Stimulated activated CD4-positive, alpha-beta T cell treated with anti-CD3 and anti-CD28 coated beads, Interleukin-1b, Interleukin-23, amount 100 ng/mL, for 1 hour (primary cell): Measurements from ENCODE around the gene RASL10B.
A peak's percentile ranks its signal among the peaks of the same experiment; 100 is the strongest.
"Not testable (repeated sequence)": the region's sequence is repeated elsewhere in the genome, so short reads cannot be mapped to it uniquely, and the experiment has no call there.

Source experiments
- DNase-seq, 2 donors: peaks; one replicate each; pipeline ENCODE4 v3.0.0-alpha.2; 2020; ENCODE audit warnings: low read depth in 2 of 2

Gene RASL10B, protein sequence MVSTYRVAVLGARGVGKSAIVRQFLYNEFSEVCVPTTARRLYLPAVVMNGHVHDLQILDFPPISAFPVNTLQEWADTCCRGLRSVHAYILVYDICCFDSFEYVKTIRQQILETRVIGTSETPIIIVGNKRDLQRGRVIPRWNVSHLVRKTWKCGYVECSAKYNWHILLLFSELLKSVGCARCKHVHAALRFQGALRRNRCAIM

DNA sequence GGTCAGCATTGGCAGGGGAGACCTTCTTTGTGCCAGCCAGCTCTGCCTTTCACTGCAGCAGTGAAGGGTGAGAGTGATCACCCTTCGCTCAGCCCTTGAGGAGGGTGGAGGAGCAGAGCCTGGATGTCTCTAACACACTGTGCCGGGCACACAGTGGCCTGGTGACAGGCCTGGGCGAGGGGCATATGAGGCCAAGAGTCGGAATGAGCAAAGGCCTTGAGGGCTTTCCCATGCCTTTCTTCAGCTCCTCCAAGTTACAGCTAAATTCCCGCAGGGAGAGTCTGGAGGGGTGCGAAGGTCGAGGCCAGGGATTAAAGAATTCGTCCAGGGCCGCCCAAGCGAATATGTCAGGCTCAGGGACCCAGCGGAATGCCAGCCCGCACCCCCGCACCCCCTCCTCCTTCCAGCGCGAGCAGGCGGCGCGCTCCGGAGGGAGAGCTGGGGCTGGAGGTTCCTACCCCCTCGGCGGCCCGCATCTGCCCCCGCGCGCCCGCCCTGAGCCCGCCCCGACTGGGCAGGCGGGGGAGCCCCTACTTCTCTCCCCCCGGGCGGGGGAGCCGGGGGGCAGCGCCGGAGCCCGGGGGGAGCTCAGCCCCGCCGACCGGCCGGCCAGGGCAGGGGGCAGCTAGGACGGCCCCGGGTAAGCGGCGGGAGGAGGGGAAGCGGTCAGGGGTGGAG is at the start of gene RASL10B:
Gene RASL10B (plus strand): TSS at position 401 of the 678 bp plus-strand sequence. CDS start 3,546 bp downstream, outside the sequence.
- DNase-seq, result peak in 1 of 2 donors; percentile 35

DNA sequence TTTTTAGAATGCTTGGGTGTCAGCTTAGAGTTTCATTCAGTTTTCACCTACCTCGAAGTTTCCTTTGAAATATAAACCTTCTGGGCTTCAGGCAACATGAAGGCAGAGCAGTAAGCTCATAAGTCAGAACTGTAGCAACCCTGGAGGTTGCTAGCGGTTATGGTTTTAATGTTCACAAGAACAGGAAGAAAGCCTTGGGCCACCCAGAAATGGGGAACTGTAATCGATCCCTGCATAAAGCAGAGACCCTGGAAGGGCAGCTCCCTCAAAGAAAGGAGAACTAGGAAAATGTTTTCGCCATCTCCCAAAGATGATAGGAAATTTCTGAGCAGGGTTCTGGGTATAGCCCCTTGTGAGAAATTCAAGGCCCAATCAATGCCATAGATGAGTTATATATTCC is 47.8 kb upstream of the RASL10B start:
- DNase-seq, result no peak

DNA sequence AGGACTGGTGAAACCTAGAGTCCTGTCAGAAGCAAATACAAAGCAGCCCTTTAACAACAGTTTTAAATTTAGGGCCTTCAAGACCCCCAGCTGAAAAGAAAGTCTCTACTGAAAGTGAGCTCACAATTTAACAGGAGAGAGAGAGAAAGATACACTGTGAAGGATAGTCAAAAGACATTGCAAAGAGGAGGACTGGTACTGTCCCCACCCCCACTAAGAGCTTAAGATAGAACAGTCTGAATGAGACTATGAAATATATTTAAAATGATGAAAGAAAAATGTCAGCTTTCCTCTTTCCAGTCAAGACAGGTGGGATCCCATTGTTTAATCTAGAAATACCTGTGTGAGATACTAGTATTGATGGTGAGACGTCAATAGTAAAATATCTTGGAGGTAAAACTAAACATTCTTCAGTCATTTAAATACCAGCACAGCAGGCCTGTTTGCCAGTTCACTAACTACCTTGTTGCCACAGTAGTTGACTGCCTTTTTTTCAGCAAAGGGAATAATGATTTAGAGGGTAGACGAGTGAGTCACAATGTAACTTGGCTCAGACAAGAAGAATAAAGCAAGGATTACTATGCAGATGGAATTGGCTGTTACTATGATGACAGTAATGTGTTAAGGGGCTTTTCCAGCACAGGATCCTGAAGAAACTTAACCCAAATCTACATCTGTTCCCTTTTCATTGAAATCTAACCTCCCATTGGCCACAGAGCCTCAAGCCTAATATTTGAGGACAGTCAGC is 47.2 kb upstream of the RASL10B start:
- DNase-seq, result no peak

DNA sequence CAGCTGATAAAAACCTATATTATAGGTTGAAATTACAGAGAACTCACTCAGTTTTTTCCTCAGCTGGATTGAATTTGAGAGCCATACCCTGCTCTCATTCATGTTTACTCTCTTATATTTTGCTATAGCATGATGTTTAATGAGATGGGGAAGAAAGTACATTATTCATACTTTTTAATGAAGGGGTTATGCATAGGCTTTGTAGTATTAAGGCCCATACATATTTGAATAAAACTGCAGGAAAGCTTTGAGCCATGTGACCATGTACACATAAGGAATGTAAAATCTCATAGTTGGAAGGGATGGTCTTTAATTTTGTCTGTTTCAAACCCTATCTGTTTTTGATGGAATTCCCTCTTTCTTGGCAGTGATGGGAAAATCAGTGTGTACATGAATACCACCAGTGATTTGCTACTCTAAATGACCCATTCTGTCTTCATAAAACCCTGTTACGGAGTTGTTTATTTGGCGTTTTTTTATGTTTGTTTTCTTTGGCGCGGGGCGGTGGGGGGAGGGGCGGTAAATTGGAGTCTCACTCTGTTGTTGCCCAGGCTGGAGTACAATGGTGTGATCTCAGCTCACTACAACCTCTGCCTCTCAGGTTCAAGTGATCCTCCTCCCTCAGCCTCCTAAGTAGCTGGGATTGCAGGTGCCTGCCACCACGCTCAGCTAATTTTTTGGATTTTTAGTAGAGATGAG is 38.8 kb upstream of the RASL10B start:
- DNase-seq, result no peak

DNA sequence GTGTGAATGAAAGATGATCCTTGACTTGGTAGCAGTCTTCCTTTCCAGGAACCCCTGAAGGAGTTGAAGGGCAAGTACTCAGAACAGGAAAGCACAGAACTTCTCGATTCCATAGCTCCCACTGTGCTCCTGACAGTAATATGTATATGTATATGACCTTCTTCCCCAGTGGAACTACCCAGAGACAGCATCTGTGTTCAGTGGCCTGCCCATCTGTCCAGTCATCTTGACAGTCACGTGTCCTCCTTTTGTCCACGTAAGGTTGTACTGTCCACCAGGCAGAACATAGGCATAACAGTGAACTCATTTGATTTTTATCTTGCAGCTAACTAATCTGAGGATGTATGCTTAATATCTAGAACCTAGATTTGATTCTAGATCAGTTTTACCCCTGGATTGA is 37.8 kb upstream of the RASL10B start:
- DNase-seq, result no peak

DNA sequence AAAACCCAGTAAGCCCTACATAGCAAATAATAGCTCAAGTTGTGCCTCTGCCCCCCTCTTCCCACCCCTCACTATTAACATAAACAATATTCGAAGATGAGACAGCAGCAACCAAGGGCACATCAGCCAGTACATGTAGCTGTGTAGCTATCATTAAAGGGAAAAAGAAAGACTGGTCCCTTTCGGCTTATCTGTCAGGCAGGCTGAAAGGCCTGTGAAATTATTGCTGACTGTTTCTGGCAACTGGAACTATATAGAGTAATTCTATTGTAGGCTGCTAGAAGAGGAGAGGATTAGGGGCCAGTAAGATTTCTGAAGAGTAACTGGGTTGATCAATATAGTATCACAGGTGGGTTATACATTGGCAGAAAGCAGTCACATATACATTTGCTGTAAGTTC is 36.5 kb upstream of the RASL10B start:
- DNase-seq, result no peak

DNA sequence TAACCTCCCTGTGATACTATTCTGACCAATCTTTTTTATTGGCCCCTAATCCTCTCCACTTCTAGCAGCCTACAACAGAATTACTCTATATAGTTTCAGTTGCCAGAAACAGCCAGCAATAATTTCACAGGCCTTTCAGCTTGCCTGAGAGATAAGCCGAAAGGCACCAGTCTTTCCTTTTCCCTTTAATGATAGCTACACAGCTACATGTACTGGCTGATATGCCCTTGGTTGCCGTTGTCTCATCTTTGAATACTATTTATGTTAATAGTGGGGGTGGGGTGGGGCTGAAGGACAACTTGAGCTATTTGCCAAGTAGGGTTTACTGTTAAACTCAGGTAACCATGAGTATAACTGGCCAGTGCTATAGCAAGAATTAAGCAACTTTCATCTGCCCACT is 35.8 kb upstream of the RASL10B start:
- no peak for DNase-seq

DNA sequence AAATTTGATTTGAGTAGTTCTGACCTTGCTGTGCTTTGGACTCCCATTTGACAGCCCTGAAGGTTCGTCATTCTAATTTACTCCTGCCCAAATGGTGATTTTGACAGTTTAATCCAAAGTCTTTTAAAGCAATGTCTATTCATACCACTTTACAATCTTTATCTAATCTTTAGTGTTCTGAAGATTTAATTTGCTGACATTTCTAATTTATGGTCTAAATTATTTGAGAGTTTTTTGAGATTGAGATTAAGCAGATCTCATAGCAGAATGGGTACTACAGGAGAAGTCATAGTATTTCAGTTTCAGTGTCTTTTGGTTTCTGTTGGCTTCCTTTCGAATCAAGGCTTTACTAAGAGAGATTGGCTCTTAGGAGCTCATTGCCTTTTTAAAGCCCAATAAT is 32.6 kb upstream of the RASL10B start:
- no peak for DNase-seq

DNA sequence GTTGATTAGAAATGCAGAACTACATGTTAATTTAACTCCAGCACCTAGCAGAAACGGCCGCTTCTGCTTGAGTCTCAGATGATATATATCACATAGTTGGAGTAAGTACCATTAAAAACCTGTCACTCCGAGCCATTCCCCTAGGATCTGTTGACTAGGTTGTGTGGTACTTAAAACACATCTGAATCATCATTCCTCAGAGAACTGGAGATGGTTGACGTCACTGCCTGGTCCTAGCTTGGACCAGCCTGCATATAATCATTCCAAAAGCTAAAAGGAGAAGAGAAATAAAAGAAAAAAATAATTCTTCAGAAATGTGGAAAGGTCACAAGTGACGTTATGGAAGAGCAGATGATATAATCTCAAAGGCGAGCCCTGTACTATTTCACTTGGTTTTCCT is 31.3 kb upstream of the RASL10B start:
- DNase-seq, result no peak

DNA sequence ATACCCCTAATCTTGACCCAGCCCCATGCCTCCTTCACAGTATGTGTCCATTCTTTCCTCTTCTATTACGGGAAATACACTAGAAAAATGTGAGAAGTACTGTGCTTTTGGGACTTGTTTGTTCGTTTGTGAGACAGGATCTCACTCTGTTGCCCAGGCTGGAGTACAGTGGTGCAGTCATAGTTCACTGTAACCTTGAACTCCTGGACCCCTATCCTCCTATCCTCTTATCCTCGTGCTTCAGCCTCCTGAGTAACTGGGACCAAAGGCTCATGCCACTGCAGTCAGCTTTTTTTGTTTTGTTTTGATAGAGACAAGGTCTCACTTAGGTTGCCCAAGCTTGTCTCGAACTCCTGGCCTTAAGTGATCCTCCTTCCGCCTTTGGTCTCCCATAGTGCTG is 29.9 kb upstream of the RASL10B start:
- DNase-seq, result no peak

DNA sequence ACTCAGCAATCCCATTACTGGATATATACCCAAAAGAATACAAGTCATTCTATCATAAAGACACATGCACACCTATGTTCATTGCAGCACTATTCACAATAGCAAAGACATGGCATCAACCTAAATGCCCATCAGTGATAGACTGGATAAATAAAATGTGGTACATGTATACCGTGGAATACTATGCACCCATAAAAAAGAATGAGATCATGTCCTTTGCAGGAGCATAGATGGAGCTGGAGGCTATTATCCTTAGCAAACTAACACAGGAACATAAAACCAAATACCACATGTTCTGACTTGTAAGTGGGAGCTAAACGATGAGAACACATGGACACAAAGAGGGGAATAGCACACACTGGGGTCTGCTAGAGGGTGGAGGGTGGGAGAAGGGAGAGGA is 28.1 kb upstream of the RASL10B start:
- DNase-seq, result not testable (repeated sequence)

DNA sequence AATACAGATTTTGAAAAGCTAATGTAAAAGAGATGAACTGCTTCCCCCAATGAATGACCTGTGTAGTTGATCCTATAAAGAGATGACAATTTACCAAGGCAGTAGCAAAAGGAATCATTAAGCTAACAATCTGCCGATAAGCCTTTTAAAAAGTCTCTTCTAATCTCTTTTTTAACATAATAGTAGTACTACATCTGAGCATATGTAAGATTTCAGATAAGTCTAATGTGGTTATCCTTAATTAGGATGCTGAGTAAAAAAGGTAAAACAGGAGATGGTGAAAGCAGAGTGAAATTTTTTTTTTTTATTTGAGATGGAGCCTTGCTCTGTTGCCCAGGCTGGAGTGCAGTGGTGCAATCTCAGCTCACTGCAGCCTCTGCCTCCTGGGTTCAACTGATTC is 26.2 kb upstream of the RASL10B start:
- DNase-seq, result no peak

DNA sequence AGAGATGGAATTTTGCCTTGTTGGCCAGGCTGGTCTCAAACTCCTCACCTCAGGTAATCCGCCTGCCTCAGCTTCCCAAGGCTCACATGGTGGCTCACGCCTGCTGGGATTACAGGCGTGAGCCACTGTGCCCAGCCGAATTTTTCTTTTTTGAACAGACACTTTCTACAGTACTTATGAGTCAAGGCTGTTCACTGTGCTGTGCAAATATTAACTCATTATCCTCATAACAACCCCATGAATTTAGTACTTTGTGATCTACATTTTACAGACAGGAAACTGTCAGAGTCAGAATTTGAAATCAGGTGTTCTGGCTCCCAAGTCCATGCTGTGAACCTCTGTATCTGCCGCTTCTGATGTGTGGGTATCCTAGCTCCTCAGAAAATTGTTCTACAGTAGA is 25.7 kb upstream of the RASL10B start:
- DNase-seq, result no peak

DNA sequence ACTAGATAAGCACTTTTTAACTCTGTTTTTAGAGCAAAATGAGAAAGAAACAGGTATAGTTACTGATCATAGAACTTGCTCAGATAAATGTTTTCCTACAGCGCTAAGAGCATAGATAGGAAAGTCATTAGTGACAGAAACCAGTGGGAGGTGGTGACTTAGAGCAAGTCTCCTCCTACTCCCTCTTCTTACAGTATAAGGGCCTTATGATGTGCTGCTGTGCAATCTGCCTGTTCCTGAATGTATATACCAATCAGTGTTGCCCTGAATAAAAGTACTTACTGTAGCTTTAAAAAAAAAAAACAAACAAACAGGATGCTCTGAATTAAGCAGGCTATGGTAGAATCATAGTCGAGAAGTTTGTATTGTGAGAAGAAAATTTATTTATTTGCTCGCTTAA is 23.3 kb upstream of the RASL10B start:
- DNase-seq, result no peak

DNA sequence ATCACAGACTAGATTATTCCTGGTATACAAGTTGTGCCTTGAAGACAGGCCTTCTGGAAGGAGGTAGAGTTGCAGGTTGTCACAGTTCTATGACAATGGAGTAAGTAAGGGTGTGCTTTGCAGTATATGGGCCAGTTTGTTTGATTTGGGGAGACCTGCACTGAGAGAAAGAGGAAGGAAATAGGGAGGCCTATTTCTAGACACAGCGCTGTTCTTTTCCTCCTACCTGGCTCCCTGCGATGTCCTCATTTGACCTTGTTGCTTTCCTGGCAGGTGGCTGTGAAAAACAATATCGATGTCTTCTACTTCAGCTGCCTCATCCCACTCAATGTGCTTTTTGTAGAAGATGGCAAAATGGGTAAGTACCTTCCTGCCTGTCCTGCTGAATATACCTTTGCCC is 22.5 kb upstream of the RASL10B start:
- no peak for DNase-seq

DNA sequence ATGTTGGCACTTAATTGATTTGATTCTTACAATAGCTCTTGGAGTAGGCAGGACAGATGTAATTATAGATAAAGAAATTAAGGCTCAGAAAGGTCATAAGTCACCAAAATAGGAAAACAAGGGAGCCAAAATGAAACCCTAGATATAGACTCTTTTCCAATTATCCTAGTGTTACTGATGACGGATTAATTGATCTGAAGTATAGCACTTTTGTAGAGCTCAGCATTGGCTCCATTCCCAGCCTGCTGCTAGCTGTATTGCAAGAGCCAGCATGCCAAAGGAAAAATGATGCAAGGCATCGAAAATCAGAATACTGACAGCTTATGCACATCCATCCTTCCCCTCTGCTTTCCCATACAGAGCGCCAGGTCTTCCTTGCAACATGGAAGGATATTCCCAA is 21.6 kb upstream of the RASL10B start:
- no peak for DNase-seq

DNA sequence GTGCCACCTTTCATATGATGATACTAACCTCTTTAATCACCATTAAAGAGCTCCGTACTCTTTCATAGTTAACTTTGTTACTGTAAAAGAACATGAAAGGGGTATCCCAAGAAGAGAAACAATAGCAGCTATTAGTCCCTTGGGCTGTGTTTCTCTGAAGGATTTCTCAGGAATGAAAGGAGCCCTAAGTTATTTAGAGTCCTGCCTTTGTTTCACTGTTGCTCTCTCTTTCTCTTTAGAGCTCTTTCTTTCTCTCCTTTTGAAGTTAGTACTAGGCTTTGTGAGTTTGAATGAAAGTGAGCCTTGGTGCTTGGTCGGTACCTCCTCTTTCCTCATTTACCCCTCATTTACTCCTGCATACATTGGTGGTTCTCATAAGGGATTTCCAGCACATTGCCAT is 20.5 kb upstream of the RASL10B start:
- DNase-seq, result no peak

DNA sequence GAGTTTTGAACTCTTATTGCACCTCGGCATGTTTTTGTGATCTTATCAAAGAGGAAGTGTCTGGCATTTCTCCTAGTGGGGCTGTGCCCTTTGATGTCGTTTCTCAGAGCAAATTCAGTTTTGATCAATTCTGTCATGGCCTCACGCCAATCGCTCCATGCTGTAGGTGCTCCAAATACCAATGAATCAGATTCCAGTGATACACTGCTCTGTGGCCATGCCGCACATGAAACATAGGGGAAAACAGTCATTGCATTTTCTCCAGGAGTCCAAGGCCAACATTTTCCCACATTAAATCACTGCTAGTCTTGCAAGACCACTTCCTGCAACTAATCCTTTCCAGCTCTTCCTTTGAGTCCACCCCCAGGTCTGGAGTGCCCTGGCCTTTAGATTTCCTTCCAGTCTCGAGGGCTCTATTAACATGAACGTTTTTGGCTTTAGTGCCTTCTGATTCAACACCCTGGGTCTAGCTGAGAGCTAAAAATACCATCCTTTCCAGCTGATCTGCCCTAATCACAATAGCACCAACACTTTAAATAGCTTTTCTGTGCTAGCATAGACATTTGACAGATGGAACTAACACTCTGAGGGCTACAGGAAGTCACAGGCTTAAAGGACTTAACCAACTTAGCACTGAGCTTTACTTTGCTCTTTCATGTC is 18.2 kb upstream of the RASL10B start:
- no peak for DNase-seq

DNA sequence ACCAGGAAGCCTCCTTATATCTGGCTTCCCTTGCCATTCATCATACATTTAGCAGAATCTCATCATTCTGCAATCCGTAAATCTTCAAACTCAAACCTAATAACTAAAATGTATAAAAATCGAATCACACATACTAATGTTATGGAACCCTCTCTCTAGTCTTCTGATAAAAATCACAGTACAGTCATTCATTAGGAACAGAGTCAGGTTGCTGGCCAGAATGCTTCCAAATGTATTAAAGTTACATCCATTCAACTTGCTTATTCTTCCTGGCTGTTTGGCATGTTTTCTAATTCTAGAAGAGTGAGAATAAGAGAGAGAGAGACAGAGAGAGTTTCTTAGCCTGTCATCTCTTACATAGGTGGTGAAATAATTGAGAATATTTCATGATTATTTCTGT is 16.5 kb upstream of the RASL10B start:
- DNase-seq, result no peak

DNA sequence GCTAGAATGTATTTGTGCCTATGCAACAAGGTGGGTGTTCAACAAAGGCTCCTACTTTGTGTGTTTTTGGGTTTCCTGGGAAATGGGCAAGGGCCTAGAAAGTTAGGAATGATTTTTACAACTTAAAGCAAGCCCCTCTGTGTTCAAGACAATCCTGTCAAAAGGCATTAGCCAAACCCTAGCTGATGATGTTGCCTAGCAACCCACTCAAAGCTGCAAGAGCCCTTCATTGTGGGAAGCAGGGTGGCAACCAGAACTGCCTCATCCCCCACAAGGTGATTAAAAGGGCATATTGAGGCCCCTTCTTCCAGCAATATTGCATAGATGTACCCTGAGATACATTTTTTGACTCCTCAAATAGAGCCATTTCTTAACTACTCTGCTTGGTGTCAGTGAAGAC is 16.0 kb upstream of the RASL10B start:
- DNase-seq, result no peak

DNA sequence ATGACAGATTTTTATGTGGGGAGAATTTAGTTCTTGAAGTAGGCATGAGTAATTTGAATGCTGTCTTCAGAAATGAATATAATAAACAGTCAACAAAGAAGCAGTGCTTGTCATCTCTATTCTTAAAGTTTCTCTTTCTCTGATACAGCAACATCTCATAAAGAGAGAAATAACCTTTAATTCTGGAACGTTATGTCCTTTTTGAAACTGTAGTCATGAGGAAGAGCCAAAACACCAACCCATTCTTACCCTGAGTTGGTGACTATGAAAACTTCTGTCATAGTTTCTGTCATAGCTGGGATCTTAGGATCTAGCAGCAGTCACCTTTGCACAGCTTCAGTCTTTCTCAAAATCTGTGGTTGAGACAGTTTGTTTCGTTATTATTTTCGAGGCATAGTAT is 15.3 kb upstream of the RASL10B start:
- DNase-seq, result no peak

DNA sequence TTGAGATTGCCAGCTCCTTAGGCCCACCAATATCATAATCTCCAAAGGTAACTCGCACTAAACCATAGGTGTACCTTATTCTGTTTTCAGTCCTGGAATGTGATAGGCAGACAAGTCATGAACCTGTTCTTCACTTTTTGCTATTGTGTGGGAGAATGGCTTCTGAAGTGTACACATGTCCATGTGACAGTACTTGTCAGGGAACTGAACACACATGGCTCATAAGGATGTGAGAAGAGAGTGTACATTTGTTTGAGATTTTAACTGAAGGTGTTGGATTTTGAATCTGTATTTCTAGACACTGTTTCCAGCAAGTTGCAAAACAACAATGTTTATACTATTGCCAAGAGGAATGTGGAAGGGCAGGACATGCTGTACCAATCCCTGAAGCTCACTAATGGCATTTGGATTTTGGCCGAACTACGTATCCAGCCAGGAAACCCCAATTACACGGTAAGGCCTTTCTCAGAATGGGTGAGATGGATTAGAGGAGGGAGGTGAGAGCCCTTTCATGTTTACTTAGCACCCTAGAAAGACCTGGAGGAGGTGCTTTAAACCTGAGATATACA is 14.5 kb upstream of the RASL10B start:
- DNase-seq, result no peak
